8988T (cell line): ENCODE data around the gene NPR2.

Experiments
- DNase-seq: peaks from one replicate; pipeline ENCODE4 v3.0.0; 2011

The NPR2 gene

GRCh38 chr9:35791297-35791921 lies at the start of gene NPR2:
Gene NPR2 (plus strand): TSS chr9:35791591. CDS start chr9:35792409, 818 bp downstream.
- no peak for DNase-seq

GRCh38 chr9:35741740-35742139 lies 49.7 kb upstream of the NPR2 start:
- DNase-seq, result no peak

GRCh38 chr9:35743452-35743851 lies 47.9 kb upstream of the NPR2 start:
- DNase-seq, result no peak

GRCh38 chr9:35743880-35744518 lies 47.4 kb upstream of the NPR2 start:
- DNase-seq, result no peak

- DNase-seq, result no peak
Measured at GRCh38 chr9:35745569-35745968, 45.8 kb upstream of the NPR2 start.

GRCh38 chr9:35746583-35746982 lies 44.8 kb upstream of the NPR2 start:
- no peak for DNase-seq

GRCh38 chr9:35748242-35748857 lies 43.0 kb upstream of the NPR2 start:
- no peak for DNase-seq

GRCh38 chr9:35748858-35749514 lies 42.4 kb upstream of the NPR2 start, which contains the start of the genes GBA2 and RGP1:
Gene GBA2 (minus strand): TSS chr9:35749228. CDS start chr9:35748704, 524 bp downstream.
Gene RGP1 (plus strand): TSS chr9:35749287. CDS start chr9:35749756, 469 bp downstream.
- no peak for DNase-seq

GRCh38 chr9:35749515-35750255 lies 41.7 kb upstream of the NPR2 start:
- DNase-seq, result no peak

- no peak for DNase-seq
Measured at GRCh38 chr9:35750256-35750531, 41.2 kb upstream of the NPR2 start.

GRCh38 chr9:35753466-35753865 lies 37.9 kb upstream of the NPR2 start:
- DNase-seq, result no peak

GRCh38 chr9:35754264-35754663 lies 37.1 kb upstream of the NPR2 start, which contains the start of gene MSMP:
Gene MSMP (minus strand): TSS chr9:35754276. CDS start chr9:35754129, 147 bp downstream.
- no peak for DNase-seq

GRCh38 chr9:35755071-35755470 lies 36.3 kb upstream of the NPR2 start:
- DNase-seq, result no peak

- DNase-seq, result no peak
Measured at GRCh38 chr9:35756275-35757225, 34.8 kb upstream of the NPR2 start.

GRCh38 chr9:35757226-35757891 lies 34.0 kb upstream of the NPR2 start:
- no peak for DNase-seq

GRCh38 chr9:35757892-35758275 lies 33.5 kb upstream of the NPR2 start:
- DNase-seq, result no peak

GRCh38 chr9:35758475-35759050 lies 32.8 kb upstream of the NPR2 start:
- no peak for DNase-seq

- DNase-seq, result no peak
Measured at GRCh38 chr9:35759795-35760194, 31.6 kb upstream of the NPR2 start.

GRCh38 chr9:35760651-35761050 lies 30.7 kb upstream of the NPR2 start:
- no peak for DNase-seq

- DNase-seq, result no peak
Measured at GRCh38 chr9:35763181-35763580, 28.2 kb upstream of the NPR2 start.

GRCh38 chr9:35763803-35764202 lies 27.6 kb upstream of the NPR2 start:
- no peak for DNase-seq
